ACC112 (cell line): ENCODE measurements around the gene CCL11.

Source experiments
- H2AFZ ChIP-seq: fragments of 200-600 bp; sonication (generic); one replicate; pipeline ENCODE4 v1.6.0; 2017; ENCODE audit warnings: antibody characterized with exemption, low read length; ENCODE audit not compliant: unreplicated experiment
- H3K27ac ChIP-seq: fragments of 200-600 bp; sonication (generic); 2 replicates; pipeline ENCODE4 v1.5.1; 2014; ENCODE audit warnings: low read depth, mild to moderate bottlenecking, antibody characterized with exemption, low read length, moderate library complexity
- H3K27me3 ChIP-seq: fragments of 200-600 bp; sonication (generic); 2 replicates; pipeline ENCODE4 v1.6.1; 2014; ENCODE audit warnings: mild to moderate bottlenecking, antibody characterized with exemption, low read length, moderate library complexity, mixed read lengths; ENCODE audit not compliant: insufficient read depth
- H3K36me3 ChIP-seq: fragments of 200-600 bp; sonication (generic); 2 replicates; pipeline ENCODE4 v1.6.1; 2016; ENCODE audit warnings: mild to moderate bottlenecking, antibody characterized with exemption, low read length, moderate library complexity, mixed read lengths; ENCODE audit not compliant: insufficient read depth
- H3K4me1 ChIP-seq: fragments of 200-600 bp; sonication (generic); one replicate; pipeline ENCODE4 v1.6.1; 2016; ENCODE audit warnings: low read length, mixed read lengths; ENCODE audit not compliant: insufficient read depth, unreplicated experiment, control insufficient read depth
- H3K4me3 ChIP-seq: fragments of 200-600 bp; sonication (generic); 2 replicates; pipeline ENCODE4 v1.5.1; 2014; ENCODE audit warnings: mild to moderate bottlenecking, low read depth, low read length
- H3K79me2 ChIP-seq: fragments of 200-600 bp; sonication (generic); one replicate; pipeline ENCODE4 v1.6.0; 2016; ENCODE audit warnings: low read length; ENCODE audit not compliant: control insufficient read depth, unreplicated experiment, insufficient read depth

Gene CCL11

DNA sequence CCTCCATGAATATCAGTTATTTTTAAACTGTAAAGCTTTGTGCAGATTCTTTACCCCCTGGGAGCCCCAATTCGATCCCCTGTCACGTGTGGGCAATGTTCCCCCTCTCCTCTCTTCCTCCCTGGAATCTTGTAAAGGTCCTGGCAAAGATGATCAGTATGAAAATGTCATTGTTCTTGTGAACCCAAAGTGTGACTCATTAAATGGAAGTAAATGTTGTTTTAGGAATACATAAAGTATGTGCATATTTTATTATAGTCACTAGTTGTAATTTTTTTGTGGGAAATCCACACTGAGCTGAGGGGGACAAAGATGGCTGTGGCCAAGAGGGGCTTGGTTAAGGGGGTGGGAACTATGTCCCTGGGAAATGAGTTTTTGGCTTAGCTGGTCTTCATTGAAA lies 2.3 kb downstream of the CCL11 start:
- peaks cover 17% of the 10 kb centered on the region for H3K4me1 ChIP-seq
- peaks cover 21% of the 10 kb centered on the region; the same call in 1 of the 2 replicates for H3K27me3 ChIP-seq
- no peaks in the 10 kb centered on the region for H3K36me3 ChIP-seq
- no peak overlapping the region for H2AFZ ChIP-seq
- H3K27ac ChIP-seq: peak overlapping the region; percentile 2; the same call in 1 of the 2 replicates
- no peaks in the 10 kb centered on the region for H3K79me2 ChIP-seq
- H3K4me3 ChIP-seq: no peak overlapping the region; the same call in 1 of the 2 replicates

DNA sequence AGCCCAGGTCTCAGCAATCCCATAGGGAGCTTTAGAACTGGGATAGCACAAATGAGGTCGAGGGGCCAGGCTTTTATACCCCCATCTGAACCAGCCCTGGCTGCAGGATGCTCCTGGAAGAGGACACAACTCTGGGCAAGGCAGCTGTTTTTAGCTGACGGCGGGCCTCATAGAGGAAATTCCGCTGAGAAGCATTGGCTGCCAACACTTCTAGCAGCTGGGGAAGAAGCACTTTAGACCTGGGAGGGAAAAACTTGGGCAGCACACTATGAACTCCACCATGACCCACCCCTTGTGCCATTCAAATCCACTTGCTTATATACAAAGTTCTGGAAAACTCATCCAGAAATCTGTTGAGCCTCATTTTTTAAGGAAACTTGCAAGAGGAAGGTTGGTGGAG lies 5.0 kb downstream of the CCL11 start:
- no peak overlapping the region for H2AFZ ChIP-seq
- H3K27ac ChIP-seq: no peak overlapping the region
- H3K4me3 ChIP-seq: no peak overlapping the region
- H3K4me1 ChIP-seq: peaks cover 17% of the 10 kb centered on the region
- peaks cover 11% of the 10 kb centered on the region; the same call in 1 of the 2 replicates for H3K27me3 ChIP-seq
- no peaks in the 10 kb centered on the region for H3K79me2 ChIP-seq
- no peaks in the 10 kb centered on the region for H3K36me3 ChIP-seq

DNA sequence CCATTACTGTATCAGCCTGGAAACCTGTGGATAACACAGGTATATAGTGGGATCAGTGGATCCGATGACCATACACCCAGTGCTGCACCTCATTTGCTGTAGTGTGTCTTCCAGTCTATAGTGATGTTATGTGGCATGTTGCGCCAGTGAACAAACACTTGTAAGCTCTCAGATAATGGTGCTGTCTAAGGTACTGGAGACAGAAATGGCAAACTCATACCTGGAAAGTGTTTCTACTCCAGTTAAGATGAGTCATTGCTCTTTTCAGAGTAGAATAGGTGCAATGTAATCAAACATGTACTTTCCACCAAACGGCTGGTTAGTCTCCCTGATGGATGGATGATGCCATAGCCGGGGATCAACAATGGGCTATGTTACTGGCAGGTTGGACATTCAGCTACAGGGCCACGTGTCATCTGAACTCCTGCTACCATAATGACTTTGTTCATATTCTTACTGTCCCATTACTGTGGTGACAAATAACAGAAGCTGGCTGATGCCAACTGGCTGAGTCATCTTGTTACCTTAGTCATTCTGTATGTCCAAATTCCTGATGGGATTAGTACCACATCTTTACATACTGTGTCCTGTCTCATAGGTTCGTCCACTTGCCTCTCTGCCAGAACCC lies 6.3 kb downstream of the CCL11 start:
- no peak overlapping the region for H2AFZ ChIP-seq
- H3K79me2 ChIP-seq: no peaks in the 10 kb centered on the region
- no peaks in the 10 kb centered on the region for H3K27me3 ChIP-seq
- H3K27ac ChIP-seq: no peak overlapping the region
- no peaks in the 10 kb centered on the region for H3K36me3 ChIP-seq
- H3K4me1 ChIP-seq: peaks cover 17% of the 10 kb centered on the region
- no peak overlapping the region for H3K4me3 ChIP-seq

DNA sequence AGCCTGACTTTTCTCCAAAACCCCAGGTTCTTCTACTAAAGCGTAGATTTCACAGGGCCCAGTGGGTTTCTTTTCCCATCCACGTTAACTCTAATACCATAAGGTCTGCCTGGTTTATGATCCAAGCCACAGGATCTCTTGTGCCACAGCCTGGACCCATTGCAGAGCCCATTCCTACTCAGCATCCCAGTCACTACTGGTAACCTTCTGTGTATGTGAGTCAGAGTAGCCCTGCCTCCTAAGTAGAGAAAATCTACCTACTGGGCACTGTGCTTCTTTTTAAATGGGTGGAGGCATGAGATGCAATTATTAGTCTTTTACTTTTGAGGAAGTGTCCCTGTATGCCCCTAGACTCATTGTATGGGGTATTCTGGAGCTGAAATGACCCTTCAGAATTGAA lies 13.5 kb downstream of the CCL11 start:
- H2AFZ ChIP-seq: no peak overlapping the region
- no peak overlapping the region for H3K27ac ChIP-seq
- H3K79me2 ChIP-seq: no peaks in the 10 kb centered on the region
- no peak overlapping the region for H3K4me3 ChIP-seq
- H3K36me3 ChIP-seq: no peaks in the 10 kb centered on the region
- H3K4me1 ChIP-seq: peaks cover 25% of the 10 kb centered on the region
- no peaks in the 10 kb centered on the region for H3K27me3 ChIP-seq

DNA sequence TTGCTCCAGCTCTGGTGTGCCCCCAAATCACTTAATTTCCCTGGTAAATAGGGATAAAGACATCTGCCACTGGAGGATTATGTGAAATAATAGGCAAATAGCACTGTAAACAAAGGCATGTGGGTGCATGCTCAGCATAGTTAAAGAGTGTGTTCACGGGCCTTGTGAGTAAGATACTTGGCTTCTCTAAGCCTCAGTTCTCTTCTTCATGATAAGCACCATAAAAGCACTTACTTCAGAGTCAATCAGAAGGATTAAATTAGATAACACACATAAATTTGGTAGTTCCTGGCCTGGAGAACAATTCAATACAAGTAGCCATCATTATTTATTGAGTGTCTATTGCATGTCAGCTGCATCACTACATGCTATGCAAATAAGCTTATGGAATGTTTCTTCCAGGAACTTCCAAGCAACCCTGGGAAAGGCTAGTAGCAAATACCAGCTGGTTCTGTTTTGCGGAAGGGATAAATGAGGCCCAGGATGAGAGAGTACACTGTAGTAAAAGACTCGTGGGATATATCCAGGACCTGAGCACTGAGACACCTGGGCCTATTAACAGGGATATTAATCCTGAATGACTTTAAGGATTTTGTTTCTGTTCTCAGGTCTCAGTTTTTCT lies 14.5 kb downstream of the CCL11 start:
- no peaks in the 10 kb centered on the region for H3K27me3 ChIP-seq
- H2AFZ ChIP-seq: no peak overlapping the region
- no peaks in the 10 kb centered on the region for H3K36me3 ChIP-seq
- peak overlapping the region; percentile 54 for H3K27ac ChIP-seq
- H3K4me3 ChIP-seq: no peak overlapping the region
- H3K79me2 ChIP-seq: no peaks in the 10 kb centered on the region
- peaks cover 25% of the 10 kb centered on the region for H3K4me1 ChIP-seq

DNA sequence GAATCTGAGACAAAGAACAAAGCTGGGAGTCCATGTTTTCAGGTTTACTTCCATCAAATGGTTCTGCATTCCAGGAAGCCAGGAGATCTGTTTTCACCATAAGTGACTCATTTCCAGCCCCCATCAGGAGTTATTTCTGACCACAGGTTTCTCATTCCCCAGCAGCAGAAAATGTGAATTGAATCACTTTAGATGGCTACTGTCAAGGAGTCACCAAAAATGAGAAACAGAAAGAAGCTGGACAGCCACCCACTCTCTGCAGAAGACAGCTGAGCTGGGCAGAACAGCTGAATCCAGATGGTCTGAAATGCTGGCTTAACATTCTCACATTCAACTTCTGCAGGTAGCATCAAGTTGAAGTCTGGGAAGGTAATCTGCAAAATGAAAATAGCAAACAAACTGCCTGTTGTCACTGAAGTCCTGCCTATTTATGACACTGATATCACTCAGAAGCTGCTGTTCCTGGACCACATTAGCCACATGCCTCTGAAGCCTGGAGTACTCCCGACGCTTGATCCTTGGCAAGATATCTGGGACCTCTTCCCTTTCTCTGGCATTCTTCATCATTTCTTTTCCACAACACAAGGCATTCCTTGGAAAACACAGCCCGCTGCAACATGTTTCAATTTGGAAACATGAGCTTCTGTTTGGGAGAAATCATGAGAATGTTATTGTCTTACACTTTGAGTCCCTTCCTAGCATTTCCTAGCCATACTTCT lies 15.3 kb downstream of the CCL11 start:
- Histone ChIP-seq H3K27me3 (no peaks in the 10 kb centered on the region), H3K27ac (peak overlapping the region; percentile 54), H2AFZ (no peak overlapping the region), H3K4me1 (peaks cover 26% of the 10 kb centered on the region), H3K36me3 (no peaks in the 10 kb centered on the region), H3K4me3 (no peak overlapping the region), H3K79me2 (no peaks in the 10 kb centered on the region)

DNA sequence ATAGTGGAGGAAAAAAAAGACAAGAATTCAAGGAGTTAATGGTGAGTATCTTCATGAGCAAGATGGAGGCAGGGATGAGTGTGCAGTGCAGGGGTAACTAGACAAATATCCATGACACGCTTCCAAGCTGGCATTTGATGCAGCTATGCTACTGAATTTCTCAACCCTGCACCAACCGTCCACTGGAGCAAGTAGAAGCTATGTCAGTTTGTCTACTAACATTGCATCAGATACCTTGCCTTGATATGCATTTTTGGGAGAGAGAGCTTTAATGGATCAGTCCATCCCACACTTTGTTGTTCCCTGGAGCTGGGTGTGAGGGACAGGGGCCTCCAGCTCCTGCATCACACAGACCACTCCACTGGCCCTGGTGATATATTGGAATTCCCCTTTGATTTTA lies 16.4 kb downstream of the CCL11 start:
- H3K4me1 ChIP-seq: peaks cover 38% of the 10 kb centered on the region
- H3K4me3 ChIP-seq: no peak overlapping the region
- H3K79me2 ChIP-seq: no peaks in the 10 kb centered on the region
- H3K27me3 ChIP-seq: no peaks in the 10 kb centered on the region
- H2AFZ ChIP-seq: no peak overlapping the region
- no peaks in the 10 kb centered on the region for H3K36me3 ChIP-seq
- H3K27ac ChIP-seq: no peak overlapping the region

DNA sequence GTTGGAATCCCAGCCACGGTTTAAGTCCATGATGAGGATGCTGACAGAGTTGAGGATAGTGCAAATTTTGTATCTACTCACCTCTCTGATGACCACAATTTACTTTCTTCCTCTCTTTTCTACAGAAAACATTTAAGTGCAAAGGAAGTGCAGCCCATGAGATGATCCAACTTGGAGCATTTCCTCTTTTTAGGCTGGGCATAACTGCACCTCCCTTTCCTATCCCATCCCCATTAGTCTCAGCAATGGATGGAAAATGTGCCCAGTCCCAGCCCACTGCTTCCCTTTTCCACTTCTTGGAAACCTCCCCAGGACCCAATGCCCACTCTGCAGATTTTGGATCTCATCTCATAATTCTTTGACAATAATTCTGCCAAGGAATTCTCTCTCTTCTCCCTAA lies 17.1 kb downstream of the CCL11 start:
- H3K4me3 ChIP-seq: no peak overlapping the region
- H3K36me3 ChIP-seq: no peaks in the 10 kb centered on the region
- H3K79me2 ChIP-seq: no peaks in the 10 kb centered on the region
- peaks cover 43% of the 10 kb centered on the region for H3K4me1 ChIP-seq
- no peak overlapping the region for H2AFZ ChIP-seq
- H3K27ac ChIP-seq: no peak overlapping the region
- H3K27me3 ChIP-seq: no peaks in the 10 kb centered on the region

DNA sequence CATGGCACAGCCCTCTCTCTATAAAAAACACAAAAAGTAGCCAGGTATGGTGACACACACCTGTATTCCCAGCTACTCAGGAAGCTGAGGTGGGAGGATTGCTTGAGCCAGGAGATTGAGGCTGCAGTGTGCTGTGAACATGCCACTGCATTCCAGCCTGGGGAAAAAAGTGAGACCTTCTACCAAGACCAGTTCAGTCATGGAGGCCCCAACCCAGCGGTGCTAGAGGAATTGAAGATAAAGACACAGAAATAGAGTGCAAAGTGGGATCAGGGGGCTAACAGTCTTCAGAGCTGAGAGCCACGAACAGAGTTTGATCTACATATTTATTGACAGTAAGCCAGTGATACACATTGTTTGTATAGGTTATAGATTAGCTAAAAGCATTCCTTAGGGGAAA lies 18.1 kb downstream of the CCL11 start:
- H3K27me3 ChIP-seq: no peaks in the 10 kb centered on the region
- H3K4me1 ChIP-seq: peaks cover 50% of the 10 kb centered on the region
- H3K27ac ChIP-seq: no peak overlapping the region
- no peaks in the 10 kb centered on the region for H3K79me2 ChIP-seq
- H3K4me3 ChIP-seq: no peak overlapping the region
- H3K36me3 ChIP-seq: no peaks in the 10 kb centered on the region
- no peak overlapping the region for H2AFZ ChIP-seq

DNA sequence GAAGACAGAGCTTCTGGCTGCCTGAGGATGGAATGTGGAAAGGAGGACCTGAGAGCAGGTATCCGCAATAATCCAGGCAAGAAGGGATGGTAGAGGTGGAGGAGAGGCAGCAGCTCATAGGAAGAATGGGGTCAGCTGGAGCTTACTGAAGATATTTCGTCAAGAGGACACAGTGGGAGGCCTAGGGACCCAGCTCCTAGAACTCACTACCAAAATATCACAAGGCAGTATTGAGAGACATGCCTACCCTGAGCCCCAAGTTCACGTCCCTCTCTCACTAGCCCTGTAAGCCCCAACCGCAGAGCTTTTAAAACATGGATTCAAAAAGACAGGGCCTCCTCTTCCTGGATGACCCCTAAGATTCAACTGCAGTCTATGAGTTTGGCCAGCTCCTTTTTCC lies 19.5 kb downstream of the CCL11 start:
- Histone ChIP-seq H3K36me3 (no peaks in the 10 kb centered on the region), H3K27ac (no peak overlapping the region), H3K79me2 (no peaks in the 10 kb centered on the region), H3K4me1 (peaks cover 49% of the 10 kb centered on the region), H2AFZ (no peak overlapping the region), H3K4me3 (no peak overlapping the region), H3K27me3 (no peaks in the 10 kb centered on the region)

DNA sequence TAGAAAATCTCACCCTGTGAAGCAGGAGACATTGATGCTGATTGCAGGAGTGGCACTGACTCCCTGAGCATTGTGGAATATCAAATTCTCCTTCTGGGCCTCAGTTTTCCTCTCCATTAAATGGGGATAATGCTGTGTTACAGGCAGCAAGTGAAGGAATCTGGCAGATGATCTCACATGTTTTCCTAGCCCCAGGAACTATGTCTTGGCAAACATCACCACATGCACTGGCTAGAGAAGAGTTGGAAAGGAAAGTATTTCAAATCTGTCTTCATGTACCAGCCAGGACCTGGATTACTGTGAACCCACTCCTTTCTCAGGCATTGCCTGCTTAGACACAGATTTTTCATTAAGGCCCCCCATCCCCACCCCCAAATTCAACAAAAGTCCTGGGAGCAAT lies 20.1 kb downstream of the CCL11 start:
- no peaks in the 10 kb centered on the region for H3K36me3 ChIP-seq
- no peaks in the 10 kb centered on the region for H3K27me3 ChIP-seq
- H2AFZ ChIP-seq: no peak overlapping the region
- H3K4me1 ChIP-seq: peaks cover 45% of the 10 kb centered on the region
- H3K4me3 ChIP-seq: no peak overlapping the region
- no peaks in the 10 kb centered on the region for H3K79me2 ChIP-seq
- no peak overlapping the region for H3K27ac ChIP-seq
